Fibroblast of mammary gland (primary cell): Measurements from ENCODE around the gene THAP4.

ENCODE experiments used
- DNase-seq: peaks from one replicate; pipeline ENCODE4 v3.0.0-alpha.2; 2010; ENCODE audit warnings: low read depth
- H3K4me3 ChIP-seq: 2 replicates; pipeline ENCODE4 v1.5.1; 2011; ENCODE audit warnings: low read depth, mild to moderate bottlenecking, low read length, moderate library complexity; ENCODE audit not compliant: control insufficient read depth
- TF ChIP-seq, protein P1 (sequence below): conservative IDR thresholded peaks from 2 replicates; pipeline ENCODE4 v1.5.1; 2011; ENCODE audit warnings: low read depth, low read length, inconsistent platforms; ENCODE audit not compliant: control insufficient read depth, insufficient read depth

The THAP4 gene

DNA sequence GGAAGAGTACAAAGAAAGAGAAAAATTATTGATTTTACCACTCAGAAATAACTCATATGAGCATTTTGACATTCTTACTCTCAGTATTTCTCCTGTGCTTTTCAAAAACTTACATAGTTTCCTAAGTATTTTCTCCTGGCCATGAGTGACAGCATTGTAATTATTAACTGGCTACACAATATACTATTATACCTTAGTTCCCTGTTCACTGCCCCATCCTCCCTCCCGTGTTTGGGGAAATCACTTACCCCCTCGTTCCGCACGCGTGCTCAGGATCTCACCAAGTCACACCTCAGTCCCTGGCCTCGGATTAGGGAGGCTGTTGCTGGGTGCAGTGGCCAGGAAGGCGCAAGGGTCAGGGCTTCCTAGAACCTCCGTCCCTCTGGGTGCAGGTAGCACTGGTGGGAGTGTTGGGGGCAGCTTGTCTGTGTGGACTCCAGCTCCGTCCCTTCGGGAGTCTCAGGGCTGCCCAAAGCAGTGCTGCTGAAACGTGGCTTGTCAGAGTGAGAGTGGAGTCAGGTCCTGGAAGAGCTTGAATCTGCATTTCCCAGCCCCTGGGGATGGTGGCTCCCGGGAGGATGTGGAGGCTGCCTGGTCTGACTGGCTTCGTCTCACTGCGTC, 23.7 kb upstream of the THAP4 start:
- TF ChIP-seq, protein P1, sequence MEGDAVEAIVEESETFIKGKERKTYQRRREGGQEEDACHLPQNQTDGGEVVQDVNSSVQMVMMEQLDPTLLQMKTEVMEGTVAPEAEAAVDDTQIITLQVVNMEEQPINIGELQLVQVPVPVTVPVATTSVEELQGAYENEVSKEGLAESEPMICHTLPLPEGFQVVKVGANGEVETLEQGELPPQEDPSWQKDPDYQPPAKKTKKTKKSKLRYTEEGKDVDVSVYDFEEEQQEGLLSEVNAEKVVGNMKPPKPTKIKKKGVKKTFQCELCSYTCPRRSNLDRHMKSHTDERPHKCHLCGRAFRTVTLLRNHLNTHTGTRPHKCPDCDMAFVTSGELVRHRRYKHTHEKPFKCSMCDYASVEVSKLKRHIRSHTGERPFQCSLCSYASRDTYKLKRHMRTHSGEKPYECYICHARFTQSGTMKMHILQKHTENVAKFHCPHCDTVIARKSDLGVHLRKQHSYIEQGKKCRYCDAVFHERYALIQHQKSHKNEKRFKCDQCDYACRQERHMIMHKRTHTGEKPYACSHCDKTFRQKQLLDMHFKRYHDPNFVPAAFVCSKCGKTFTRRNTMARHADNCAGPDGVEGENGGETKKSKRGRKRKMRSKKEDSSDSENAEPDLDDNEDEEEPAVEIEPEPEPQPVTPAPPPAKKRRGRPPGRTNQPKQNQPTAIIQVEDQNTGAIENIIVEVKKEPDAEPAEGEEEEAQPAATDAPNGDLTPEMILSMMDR = no peak
- DNase-seq = no peak
- no peak overlapping the region for H3K4me3 ChIP-seq

DNA sequence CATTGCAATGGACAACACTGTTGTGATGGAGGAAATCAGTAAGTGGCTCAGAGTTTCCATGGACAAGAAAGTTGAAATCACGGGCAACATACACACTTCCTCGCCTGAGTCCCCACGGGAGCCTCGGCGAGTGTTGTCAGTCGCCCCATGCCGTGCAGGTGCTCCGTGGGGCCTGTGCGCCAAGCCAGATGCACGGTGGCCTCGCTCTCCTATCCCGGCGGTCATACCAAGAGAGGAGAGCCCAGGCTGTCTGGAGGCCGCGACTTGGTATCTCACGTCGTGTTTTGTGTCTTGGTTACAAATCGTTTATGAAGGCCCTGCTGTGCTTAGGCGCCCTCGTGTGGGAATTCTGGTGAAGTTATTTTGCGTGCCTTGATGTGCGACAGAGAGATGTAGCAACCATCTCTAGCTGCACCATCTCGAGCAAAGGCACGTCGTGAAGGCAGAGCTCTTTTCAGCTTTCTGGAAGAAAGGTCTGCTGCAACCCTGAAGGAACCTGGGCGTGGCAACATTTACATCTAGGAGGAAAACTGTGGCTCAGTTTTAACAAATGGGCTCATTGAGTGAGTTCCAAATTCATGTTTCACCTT, 22.3 kb upstream of the THAP4 start:
- no peak overlapping the region for H3K4me3 ChIP-seq
- TF ChIP-seq, protein P1 = peak; percentile 79
- peak; percentile 79 for DNase-seq

DNA sequence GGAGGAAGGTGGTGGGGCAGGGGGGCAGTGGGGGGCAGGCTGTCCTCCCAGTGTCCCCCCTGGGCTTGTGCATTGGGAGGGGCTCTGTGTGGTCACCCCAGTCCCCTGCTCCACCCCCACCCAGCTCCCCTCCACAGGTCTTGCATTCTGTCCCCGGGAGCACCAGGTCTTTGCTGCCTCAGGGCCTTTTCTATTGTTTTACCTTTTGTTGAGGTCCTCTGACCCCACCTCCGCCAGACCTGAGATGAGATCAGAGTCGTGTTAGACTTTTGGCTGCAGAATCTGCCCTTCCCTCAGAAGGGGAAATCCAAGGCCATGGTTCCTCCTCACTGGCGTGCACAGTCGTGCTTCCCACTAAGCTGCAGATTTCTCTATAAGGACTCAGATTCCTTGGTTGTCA, 21.3 kb upstream of the THAP4 start:
- no peak for DNase-seq
- TF ChIP-seq, protein P1 = no peak
- no peak overlapping the region for H3K4me3 ChIP-seq

DNA sequence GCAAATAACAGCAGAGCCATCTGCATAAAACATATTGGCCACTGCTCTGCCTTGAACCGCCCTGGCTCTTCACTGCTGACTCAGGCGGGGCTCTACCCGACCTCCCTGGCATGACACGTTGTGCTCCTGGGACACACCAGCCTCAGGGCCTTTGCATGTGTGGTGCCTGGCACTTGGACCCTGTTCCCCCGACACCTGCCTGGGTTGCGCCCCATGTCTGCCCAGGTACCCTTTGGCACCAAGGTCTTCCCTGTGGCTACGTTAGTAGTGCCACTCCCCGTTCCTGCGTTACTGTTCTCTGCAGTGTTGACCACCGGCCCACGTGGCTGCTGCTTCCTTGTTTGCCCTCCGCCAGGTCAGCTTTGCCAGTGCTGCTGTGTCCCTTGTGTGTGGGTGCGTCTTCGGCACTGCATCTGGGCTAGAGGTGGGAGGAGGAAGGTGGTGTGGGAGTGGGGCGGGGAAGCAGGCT, 20.9 kb upstream of the THAP4 start:
- no peak for DNase-seq
- TF ChIP-seq, protein P1 = no peak
- H3K4me3 ChIP-seq = no peak overlapping the region

DNA sequence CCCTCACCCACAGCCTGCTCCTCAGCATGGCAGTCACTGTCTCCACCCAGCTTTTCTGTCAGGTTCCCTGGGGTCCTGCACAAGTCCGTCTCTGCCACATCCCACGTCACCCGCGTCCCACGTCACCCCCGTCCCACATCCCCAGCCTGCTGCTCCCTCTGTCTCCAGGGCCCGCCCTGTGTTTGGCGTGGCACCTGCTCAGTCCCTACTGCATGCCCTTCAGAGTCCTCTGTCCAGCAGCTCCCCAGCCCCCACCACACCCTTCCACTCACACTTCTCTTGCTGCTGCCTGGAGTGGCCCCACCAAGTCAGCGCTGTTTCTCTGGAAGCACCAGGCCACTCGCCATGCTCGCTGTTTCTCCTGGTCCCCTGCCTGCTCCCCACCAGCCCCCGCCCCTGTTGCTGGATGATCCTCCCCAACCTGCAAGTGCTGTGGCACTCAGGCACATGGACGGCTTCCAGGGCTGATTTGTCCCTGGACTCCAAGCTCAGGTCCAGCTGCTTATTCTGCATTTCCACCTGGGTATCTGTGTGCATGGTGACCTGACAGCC, 19.3 kb upstream of the THAP4 start:
- H3K4me3 ChIP-seq = no peak overlapping the region
- TF ChIP-seq, protein P1 = no peak
- DNase-seq = no peak

DNA sequence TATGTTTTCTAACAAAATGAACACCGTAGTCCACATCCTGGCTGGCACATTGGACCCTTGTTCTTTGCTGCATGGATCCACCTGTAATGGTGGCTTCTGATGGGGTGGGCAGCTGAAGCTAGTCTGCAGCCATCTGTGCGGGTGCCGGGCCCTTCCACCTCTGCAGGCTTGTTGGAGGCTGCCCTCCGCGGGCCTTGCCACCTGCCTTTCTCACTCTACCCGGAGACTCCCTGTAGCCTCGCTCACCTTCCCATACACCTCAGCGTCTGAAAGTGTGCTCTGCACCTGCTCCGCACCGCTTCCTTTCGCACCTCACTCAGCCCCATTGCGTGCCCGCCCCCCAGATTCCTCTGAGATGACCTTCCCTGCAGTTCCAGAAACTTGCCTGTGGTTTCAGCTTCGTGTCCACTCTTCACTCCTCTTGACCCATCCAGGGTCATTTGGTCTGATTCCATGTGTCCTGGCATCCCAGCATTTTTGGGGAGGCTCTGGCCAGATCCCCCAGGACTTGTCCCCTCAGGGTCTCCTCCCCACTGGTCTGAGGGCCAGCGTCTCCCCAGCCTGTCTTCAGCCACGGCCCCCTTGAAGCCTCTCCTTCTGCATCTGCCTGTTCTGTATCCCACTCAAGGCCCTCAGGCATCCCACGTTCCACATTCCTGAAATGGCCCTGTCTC, 18.7 kb upstream of the THAP4 start:
- no peak overlapping the region for H3K4me3 ChIP-seq
- TF ChIP-seq, protein P1 = no peak
- no peak for DNase-seq
